VCaP (cell line): ENCODE measurements around the gene TMEM117.
"Not testable (repeated sequence)": the region's sequence is repeated elsewhere in the genome, so short reads cannot be mapped to it uniquely, and the experiment has no call there.

Source experiments
- H3K27ac ChIP-seq: fragments of 450-650 bp; 2 replicates; pipeline ENCODE4 v1.5.1; 2017
- TF ChIP-seq, protein P1 (sequence below): fragments of 450-650 bp; conservative IDR thresholded peaks from 2 replicates; pipeline ENCODE4 v1.5.1; 2017; ENCODE audit warnings: mild to moderate bottlenecking, moderate library complexity

Gene TMEM117

DNA sequence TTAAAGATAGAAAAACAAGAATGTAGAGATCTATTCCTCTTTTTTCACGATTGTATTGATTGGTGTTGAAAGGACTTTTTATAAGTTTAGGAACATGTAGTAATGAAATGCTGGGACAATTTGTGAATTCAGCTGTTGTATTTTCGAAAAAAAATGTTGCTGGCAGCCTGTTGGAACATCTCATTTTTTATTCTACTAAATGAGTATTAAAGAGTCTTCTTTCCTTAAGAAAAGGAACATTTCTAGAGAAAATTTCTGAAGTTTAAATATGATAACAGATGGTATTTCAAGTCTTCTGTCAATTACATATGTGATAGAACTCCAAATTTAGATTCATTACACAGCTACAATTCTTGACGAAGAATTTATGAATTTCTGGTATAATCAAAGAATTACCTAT is 189.6 kb downstream of the TMEM117 start:
- TF ChIP-seq, protein P1, sequence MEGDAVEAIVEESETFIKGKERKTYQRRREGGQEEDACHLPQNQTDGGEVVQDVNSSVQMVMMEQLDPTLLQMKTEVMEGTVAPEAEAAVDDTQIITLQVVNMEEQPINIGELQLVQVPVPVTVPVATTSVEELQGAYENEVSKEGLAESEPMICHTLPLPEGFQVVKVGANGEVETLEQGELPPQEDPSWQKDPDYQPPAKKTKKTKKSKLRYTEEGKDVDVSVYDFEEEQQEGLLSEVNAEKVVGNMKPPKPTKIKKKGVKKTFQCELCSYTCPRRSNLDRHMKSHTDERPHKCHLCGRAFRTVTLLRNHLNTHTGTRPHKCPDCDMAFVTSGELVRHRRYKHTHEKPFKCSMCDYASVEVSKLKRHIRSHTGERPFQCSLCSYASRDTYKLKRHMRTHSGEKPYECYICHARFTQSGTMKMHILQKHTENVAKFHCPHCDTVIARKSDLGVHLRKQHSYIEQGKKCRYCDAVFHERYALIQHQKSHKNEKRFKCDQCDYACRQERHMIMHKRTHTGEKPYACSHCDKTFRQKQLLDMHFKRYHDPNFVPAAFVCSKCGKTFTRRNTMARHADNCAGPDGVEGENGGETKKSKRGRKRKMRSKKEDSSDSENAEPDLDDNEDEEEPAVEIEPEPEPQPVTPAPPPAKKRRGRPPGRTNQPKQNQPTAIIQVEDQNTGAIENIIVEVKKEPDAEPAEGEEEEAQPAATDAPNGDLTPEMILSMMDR: no peak
- no peak overlapping the region for H3K27ac ChIP-seq

DNA sequence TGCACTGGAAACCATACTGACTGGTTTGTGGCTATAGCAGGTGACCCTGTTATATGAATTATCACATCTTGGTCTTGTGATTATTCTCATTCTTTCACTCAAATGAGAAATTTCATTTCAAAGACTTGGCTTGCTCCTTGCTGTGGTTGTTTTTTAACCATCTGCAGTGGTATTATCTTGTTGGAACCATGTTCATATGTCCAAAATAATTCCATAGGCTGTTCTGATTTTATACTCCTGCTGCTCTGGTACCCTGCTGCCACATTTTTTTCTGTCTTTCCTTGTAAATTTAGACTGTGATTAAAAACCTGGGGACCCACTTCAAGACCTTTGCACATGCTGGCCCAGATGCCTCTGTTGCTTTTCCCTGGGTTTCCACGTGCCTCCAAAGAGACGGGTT is 190.2 kb downstream of the TMEM117 start:
- H3K27ac ChIP-seq: no peak overlapping the region
- TF ChIP-seq, protein P1: no peak

DNA sequence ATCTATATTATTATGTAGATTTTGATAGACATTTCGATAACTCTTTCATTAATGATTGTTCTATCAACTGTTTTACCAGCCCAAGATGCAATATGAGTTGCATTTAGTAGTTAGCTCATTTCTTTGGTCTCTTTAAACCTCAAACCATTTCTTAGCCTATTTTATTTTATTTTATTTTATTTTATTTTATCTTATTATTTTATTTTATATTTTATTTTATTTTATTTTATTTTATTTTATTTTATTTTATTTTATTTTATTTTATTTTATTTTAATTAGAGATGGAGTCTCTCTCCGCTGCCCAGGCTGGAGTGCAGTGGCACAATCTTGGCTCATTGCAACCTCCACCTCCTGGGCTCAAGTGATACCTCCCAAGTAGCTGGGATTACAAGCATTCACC is 191.0 kb downstream of the TMEM117 start:
- not testable (repeated sequence) for H3K27ac ChIP-seq

DNA sequence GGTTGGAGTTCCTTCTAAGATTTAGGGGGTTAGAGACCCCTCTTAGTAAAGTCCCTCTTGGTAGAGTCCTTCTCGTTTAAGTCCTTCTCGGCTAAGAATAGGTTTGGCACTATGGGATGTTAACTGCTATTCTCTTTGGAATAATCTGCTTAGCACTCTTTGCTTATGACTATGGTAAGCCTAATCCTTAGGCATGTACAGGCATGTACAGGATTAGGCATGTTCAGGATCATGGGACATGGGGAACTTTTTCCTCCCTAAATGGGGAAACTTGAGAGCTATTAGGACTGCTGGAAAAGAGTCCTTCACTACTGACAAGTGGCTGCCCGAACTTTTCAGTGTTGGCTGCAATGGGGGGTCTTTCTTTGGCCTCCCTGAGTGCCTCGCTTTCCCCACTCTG is 193.3 kb downstream of the TMEM117 start:
- TF ChIP-seq, protein P1: no peak
- H3K27ac ChIP-seq: no peak overlapping the region

DNA sequence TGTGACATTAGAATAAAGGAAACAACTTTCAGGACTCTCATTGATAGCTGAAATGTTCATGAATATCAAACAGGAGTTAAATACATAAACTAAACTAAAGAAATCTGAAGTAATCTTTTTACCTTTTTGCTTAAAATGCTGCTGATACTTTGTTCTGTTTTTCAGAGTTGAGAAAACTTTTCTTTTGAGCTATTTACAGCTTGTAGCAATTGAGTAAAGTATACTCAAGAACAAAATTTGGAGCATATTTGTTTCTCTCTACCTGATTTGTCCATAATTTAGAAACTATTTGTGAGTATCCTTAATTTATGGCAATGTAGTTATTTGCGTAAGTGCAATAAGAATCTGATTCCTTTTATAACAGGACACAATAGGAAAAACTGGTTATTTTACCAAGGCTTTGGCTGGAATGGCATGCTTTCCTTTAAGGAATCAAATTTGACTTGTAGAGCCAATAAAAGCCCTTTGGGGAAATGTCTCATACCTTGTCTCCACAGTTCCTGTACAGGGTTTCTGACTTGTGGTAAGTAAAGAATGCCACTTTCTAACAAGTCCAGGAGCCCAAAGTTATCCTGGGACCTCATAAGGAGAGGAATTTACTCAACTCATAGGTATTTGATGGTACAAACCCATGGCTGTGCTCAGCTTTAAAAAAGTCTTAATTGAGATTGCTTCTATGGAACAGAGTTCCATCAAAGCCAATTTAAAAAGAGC is 195.7 kb downstream of the TMEM117 start:
- H3K27ac ChIP-seq: no peak overlapping the region
- TF ChIP-seq, protein P1: no peak

DNA sequence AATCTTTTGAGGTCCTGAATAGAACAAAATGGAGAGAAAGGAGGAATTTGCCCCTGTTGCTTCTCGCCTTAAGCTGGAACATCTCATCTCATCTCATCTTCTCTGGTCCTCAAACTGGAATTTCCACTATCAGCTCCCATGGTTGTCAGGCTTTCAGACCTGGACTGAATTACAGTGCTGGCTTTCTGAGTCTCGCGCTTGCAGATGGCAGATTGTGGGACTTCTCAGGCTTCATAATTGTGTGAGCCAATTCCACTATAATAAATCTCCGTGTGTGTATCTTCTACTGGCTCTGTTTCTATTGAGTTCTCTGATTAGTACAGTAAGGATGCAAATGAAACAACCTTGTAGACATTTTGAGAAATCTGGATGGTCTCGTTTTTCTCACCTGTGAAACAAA is 199.0 kb downstream of the TMEM117 start:
- no peak overlapping the region for H3K27ac ChIP-seq
- TF ChIP-seq, protein P1: no peak

DNA sequence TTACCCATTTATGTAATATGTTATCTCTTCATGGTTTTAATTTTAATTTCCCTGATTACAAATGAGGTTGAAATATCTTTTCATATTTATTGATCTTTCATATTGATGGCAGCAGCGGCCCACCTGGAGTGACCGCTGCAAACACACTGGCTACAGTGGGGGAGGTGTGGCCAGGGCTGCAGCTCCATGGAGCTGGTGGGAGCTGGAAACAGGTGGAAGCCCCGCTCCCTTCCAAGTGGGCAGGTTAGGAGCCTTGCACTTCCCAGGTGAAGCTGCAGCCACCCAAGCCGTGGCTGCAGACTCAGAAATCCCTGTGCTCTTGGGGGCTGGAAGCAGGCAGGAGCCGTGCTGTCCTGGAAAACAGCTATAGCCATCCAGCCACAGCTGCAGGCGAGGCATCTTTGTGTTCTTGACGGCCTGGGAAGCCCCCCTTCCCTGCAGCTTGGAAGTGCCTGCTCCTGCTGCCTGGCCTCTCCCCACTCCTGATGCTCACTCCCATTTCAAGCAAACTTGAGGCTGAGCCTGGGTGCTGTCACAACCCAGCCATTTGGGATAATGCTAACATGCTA is 201.1 kb downstream of the TMEM117 start:
- H3K27ac ChIP-seq: no peak overlapping the region
- TF ChIP-seq, protein P1: no peak

DNA sequence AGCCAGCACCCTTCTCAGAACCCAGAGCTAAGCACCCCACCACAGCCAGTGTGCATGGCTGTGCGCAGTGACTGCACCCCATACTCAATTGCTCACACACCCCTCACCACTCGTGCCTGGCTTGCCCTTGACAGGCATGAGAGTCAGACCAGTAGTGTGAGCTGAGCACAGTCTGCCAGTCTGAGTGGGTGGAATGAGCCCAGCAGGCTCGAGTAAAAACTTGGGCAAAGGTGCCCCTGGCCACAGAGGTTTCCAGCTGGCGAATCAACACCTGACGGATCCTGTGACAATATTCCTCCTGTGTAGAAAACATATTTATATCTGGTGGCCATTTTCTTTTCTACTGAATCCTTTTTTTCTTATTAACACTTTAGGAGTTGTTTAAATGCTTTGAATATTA is 202.5 kb downstream of the TMEM117 start:
- TF ChIP-seq, protein P1: no peak
- H3K27ac ChIP-seq: no peak overlapping the region

DNA sequence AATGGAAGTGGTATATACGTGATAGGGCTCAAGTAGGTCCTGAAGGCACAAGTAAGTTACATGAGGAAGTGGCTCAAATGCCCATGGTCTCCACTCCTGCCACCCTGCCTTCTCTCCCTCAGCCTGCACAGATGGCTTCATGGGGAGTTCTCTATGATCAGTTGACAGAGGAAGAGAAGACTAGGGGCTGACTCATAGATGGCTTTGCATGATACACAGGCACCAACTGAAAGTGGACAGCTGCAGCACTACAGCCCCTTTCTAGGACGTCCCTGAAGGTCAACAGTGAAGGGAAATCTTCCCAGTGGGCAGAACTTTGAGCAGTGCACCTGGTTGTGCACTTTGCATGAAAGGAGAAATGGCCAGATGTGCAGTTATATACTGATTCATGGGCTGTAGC is 208.6 kb downstream of the TMEM117 start:
- not testable (repeated sequence) for H3K27ac ChIP-seq
